Measurements from ENCODE around the gene SRRM4.
"Not testable (repeated sequence)": the region's sequence is repeated elsewhere in the genome, so short reads cannot be mapped to it uniquely, and the experiment has no call there.

Gene SRRM4

GRCh38 chr12:119008691-119009221 lies 27.4 kb downstream of the SRRM4 start:
- DNase-seq (ENCODE audit: low read depth in 2 of 2) = no peak

DNA sequence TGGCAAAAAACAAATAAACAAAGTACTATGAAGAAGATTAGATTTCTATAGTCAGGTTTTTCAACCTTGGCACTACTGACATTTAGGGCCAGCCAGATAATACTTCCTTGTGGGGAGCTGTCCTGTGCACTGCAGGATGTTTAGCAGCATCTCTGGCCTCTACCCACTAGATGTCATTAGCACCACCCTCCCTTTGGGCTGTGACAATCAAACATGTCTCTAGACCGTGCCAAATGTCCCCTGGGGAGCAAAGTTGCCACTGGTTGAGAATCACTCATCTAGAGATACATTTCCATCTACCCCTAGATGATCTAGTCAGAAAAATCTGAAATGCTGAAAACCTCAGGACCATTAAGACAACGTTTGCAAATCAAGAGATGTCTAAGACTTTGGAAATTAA lies 29.9 kb downstream of the SRRM4 start:
- no peak for DNase-seq (ENCODE audit: low read depth in 2 of 2)

DNA sequence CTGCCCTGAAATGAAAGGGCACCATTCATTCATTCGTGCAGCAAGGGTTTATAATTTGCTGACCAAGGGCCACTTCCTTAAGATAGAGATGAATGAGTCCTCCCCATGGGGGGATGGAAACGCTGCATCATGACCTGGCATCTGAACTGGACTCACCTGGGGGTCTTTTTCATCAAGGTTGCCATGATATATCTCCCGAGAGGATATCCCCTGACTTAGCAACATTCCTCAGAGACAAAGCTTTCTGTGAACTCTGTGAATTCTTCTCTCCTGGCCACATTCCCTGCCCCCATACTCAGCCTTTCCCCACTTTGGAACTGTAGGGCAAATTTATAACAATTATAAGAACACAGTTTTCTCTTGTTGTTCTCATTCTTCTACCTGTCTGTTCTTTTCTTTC lies 30.8 kb downstream of the SRRM4 start:
- no peak for DNase-seq (ENCODE audit: low read depth in 2 of 2)

DNA sequence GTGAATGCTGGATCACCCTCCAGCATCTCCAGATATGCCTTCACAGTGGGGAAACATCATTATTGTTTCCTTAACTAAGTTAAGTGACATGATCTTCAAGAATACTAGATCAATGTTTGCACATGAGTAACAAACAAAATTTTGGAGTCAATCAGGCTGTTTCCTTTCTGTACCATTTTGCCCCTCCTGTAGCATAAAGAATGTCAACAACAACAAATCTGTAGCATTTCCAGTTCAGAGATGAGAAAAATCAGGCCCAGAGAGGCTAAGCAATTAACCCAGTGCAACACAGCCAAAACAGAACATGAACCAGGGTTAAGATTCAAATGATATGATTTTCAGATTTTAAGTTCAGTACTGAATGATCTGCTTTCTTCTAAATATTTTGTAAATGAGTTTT lies 31.7 kb downstream of the SRRM4 start:
- DNase-seq (ENCODE audit: low read depth in 2 of 2) = no peak

DNA sequence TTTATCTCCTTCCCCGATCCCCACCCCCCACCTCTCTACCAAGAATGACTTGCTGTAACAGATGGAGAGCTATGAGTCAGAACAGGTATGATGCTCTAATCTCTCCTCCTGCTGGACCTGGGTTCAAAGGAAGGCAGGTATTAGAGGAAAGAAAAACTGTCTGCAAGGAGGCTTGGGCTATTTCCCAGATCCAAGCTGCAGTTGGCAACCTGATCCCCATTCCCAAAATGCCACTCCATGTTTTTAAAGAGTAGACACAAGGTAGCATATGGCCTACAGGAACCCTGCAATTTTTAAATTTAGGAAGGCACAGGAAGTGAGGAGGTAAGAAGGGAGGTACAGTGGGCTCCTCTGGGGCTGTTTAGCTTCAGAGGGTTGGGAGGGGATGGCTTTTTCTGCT lies 33.0 kb downstream of the SRRM4 start:
- no peak for DNase-seq (ENCODE audit: low read depth in 2 of 2)

DNA sequence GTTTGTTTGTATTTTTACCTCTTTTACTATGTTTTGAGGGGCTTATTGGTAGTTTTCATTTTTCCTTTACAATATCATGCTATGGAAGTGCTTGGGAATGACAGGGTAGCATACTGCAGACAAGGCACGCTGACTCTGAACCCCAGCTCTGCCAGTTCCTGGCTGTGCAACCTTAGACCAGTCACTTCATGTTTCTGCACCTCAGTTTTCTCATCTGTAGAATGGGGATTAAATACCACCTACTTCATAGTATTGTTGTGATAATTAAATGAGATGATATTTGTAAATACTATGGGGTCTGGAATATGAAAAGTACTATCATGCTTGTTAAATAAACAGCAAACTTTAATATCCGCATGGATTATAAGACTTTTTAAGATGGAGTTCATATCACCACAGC lies 35.4 kb downstream of the SRRM4 start:
- no peak for DNase-seq (ENCODE audit: low read depth in 2 of 2)

DNA sequence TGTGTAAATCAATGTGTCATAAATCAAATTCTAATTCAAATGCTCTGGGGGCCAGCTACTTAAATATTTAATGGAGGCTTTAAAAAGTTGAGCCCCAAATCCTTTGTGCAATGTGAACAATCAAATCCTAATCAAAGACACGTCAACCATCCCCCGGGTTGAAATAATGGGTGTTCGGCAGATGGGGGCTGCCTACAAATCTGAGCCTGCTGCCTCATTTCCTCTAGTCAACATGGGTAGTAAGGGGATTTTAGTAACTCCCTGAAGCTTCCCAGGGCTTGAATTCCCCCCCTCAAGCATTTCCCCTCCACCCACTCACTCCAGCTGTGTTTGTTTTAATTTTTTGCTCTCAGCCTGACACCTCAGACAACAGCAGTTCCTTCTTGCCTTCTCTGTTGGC lies 37.8 kb downstream of the SRRM4 start:
- DNase-seq (ENCODE audit: low read depth in 2 of 2) = no peak

- DNase-seq (ENCODE audit: low read depth in 2 of 2) = peak in 1 of 2 donors; percentile 14
These were observed 39.3 kb downstream of the SRRM4 start for GRCh38 chr12:119020406-119021360.

GRCh38 chr12:119024356-119024755 lies 43.0 kb downstream of the SRRM4 start:
- DNase-seq (ENCODE audit: low read depth in 2 of 2) = no peak

GRCh38 chr12:119025786-119026185 lies 44.4 kb downstream of the SRRM4 start:
- DNase-seq (ENCODE audit: low read depth in 2 of 2) = no peak

DNA sequence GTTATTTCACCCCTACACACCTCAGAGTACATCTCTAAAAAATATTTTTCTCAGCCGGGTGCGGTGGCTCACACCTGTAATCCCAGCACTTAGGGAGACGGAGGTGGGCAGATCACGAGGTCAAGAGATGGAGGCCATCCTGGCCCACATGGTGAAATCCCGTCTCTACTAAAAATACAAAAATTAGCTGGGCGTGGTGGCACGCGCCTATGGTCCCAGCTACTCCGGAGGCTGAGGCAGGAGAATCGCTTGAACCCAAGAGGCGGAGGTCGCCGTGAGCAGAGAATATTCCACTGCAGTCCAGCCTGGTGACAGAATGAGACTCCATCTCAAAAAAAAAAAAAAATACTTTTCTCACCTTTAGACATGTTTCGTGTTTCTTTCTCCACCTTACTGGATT lies 52.0 kb downstream of the SRRM4 start:
- DNase-seq (ENCODE audit: low read depth in 2 of 2) = not testable (repeated sequence)

GRCh38 chr12:119036878-119037825 lies 55.8 kb downstream of the SRRM4 start:
- peak in 1 of 2 donors; percentile 1 for DNase-seq (ENCODE audit: low read depth in 2 of 2)

DNA sequence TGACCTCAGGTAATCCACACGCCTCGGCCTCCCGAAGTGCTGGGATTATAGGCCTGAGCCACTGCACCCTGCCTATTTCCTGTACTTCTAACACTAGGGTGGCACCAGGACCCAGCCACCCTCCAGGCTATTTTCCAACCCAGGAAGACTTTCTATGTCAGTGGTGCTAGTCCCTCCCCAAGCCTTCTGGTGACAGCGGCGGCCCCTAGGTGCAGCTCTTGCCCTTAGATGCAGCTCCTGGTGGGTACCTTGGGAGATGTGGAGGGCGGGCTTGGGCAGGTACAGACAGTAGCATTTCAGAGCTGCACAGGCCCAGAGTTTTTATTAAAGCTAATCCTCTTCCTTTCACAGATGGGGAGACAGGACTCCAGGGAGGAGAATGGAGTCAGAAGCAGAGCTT lies 62.8 kb downstream of the SRRM4 start:
- no peak for DNase-seq (ENCODE audit: low read depth in 2 of 2)

DNA sequence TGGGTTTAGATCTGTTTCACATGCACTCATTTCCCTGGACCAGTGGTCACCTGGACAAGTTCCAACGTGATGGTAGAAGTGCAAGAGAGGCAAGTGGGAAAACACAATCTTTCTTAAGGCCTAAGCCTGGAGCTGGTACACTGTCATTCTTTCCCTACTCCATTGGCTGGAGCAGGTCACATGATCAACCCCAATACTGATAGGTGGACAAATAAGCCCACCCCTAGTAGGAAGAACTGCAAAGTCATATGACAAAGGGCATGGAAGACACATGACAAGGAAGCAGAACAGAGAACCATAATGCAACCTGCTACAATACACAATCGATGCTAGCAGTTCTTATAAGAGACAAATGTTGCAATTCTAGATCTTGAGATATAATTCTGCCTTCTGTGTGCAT lies 66.3 kb downstream of the SRRM4 start:
- no peak for DNase-seq (ENCODE audit: low read depth in 2 of 2)

DNA sequence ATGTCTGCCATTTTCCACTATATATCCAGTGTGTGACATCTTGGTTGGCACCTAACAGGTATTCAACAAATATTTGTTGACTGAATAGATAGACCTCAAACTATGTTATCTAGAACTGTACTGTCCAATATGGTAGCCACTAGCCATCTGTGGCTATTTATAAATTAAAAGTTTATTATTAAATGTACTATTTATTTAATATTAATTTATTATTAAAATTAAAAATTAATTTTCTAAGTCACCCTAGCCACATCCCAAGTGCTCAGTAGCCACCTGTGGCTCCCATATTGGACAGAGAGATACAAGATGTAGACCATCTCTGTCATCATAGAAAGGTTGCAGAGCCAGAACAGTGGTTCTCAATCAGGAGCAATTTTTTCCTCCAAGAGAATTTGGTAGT lies 69.3 kb downstream of the SRRM4 start:
- DNase-seq (ENCODE audit: low read depth in 2 of 2) = no peak

GRCh38 chr12:119051474-119051873 lies 70.1 kb downstream of the SRRM4 start:
- DNase-seq (ENCODE audit: low read depth in 2 of 2) = no peak

DNA sequence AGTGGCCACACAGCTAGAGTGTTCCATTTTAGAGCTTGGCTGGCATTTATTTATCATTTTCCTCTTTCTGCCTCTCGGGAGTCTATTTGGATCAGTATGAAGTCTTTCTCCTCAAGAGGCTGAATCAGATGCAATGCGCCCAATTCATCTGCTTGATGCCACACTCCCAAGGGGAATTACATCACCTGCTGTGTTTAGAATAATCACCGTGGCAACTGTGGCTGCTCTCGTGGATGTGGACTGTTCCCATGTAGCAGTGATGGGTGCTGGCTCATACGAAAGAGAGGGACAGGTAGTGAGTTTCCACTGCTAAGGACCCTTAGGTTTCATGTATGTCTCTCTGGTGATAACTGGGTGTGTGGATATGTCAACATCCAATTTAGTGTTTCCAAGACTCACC lies 70.7 kb downstream of the SRRM4 start:
- DNase-seq (ENCODE audit: low read depth in 2 of 2) = no peak

GRCh38 chr12:119055977-119056376 lies 74.6 kb downstream of the SRRM4 start:
- no peak for DNase-seq (ENCODE audit: low read depth in 2 of 2)

GRCh38 chr12:119060847-119061796 lies 79.8 kb downstream of the SRRM4 start:
- peak; percentile 1 to 8 for DNase-seq (ENCODE audit: low read depth in 2 of 2)

DNA sequence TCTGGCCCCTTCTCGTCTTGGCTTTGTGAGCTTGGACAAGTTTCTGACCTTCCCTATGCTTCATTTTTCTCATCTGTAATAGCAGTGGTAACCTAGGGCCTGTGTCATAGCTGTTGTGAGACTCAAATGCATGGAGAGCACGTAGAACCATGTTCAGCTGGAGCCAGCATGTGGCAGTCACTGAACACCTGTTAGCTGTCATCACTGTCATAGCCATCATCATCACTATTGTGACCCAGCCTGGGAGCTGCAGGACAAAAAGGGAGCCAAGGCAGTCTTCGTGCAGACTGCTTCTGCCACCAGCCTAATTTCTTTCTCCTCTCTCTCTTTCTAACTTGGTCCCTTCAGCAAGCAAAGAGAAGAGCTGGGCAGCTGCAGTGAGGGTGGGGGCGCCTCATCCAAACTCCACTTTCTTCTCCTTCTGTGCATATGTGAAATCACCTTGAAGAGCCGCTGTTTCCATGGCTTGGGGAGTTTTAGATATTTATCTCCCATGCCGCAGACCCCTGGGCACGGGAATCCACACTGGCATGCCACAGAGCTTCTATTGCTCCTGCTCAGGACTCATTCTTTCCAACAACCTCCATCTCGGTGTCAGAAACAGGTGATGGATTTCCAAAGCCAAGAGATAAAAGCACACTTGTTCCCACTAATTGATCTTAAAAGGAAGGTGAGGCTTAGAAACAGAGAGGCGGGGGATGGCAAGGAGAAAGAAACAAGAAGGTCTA lies 87.0 kb downstream of the SRRM4 start:
- no peak for DNase-seq (ENCODE audit: low read depth in 2 of 2)
